Vagina (tissue), 2 donors: ENCODE data around the gene ARID5B.

ENCODE experiments used
- POLR2AphosphoS5 ChIP-seq, 2 donors: sonication (generic); formaldehyde crosslinking; IDR thresholded peaks; one replicate each; pipeline ENCODE4 v1.9.0; 2017; ENCODE audit warnings: antibody characterized with exemption in 2 of 2, mild to moderate bottlenecking in 2 of 2, low read depth in 1 of 2; ENCODE audit not compliant: insufficient read depth in 1 of 2
- TF ChIP-seq, protein P1 (sequence below), 3 experiments: fragments of 450-650 bp in 2 of 3; fragments of 200-600 bp in 1 of 3; sonication (generic) in 1 of 3; IDR thresholded peaks; one replicate each; pipeline ENCODE4 v1.5.1; 2017 to 2019; ENCODE audit warnings: antibody characterized with exemption in 3 of 3, mild to moderate bottlenecking in 2 of 3, moderate library complexity in 2 of 3

DNA sequence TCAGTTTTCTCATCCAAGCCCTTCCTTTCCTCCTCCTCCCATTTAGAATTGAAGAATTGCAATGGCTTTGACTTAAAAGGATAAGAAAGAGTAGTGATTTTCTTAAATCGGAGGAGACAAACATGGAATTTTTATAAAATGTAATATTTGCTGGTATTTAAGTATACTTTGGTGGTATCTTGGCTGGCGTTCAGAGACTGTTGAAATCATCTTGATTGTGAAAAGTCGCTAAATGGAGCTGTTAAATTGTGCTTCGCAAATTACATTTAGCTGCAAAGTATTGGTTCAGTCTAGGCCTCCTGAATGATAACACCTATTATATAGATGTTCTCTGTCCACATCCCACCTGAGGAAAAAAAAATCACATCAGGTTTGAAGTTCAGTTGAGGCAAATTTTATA, 81.8 kb downstream of the ARID5B start:
- TF ChIP-seq, protein P1, sequence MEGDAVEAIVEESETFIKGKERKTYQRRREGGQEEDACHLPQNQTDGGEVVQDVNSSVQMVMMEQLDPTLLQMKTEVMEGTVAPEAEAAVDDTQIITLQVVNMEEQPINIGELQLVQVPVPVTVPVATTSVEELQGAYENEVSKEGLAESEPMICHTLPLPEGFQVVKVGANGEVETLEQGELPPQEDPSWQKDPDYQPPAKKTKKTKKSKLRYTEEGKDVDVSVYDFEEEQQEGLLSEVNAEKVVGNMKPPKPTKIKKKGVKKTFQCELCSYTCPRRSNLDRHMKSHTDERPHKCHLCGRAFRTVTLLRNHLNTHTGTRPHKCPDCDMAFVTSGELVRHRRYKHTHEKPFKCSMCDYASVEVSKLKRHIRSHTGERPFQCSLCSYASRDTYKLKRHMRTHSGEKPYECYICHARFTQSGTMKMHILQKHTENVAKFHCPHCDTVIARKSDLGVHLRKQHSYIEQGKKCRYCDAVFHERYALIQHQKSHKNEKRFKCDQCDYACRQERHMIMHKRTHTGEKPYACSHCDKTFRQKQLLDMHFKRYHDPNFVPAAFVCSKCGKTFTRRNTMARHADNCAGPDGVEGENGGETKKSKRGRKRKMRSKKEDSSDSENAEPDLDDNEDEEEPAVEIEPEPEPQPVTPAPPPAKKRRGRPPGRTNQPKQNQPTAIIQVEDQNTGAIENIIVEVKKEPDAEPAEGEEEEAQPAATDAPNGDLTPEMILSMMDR (IDR thresholded peaks at IDR 0.05): no peak
- TF ChIP-seq POLR2AphosphoS5 (IDR thresholded peaks at IDR 0.05; ENCODE audit: insufficient read depth in 1 of 2, low read depth in 1 of 2): no peak
